Right lobe of liver (tissue), 4 donors: ENCODE results near the gene REEP6.

Source experiments
- POLR2A ChIP-seq: fragments of 450-650 bp; IDR thresholded peaks from one replicate; pipeline ENCODE4 v1.6.1; 2017; ENCODE audit warnings: antibody characterized with exemption, mild to moderate bottlenecking
- TF ChIP-seq, protein P1 (sequence below), 4 donors: fragments of 200-600 bp in 3 of 4; fragments of 450-650 bp in 1 of 4; IDR thresholded peaks; one replicate each; pipeline versions ENCODE4 v1.5.1 to v1.8.0; 2016 to 2022; ENCODE audit warnings: antibody characterized with exemption in 4 of 4, mild to moderate bottlenecking in 2 of 4
- donor health status: DM: no; HTN: no; CAD: no.
- donor health status: DM: no; HTN: no; CAD: no.
- donor health status: DM: no; HTN: yes; CAD: no.

DNA sequence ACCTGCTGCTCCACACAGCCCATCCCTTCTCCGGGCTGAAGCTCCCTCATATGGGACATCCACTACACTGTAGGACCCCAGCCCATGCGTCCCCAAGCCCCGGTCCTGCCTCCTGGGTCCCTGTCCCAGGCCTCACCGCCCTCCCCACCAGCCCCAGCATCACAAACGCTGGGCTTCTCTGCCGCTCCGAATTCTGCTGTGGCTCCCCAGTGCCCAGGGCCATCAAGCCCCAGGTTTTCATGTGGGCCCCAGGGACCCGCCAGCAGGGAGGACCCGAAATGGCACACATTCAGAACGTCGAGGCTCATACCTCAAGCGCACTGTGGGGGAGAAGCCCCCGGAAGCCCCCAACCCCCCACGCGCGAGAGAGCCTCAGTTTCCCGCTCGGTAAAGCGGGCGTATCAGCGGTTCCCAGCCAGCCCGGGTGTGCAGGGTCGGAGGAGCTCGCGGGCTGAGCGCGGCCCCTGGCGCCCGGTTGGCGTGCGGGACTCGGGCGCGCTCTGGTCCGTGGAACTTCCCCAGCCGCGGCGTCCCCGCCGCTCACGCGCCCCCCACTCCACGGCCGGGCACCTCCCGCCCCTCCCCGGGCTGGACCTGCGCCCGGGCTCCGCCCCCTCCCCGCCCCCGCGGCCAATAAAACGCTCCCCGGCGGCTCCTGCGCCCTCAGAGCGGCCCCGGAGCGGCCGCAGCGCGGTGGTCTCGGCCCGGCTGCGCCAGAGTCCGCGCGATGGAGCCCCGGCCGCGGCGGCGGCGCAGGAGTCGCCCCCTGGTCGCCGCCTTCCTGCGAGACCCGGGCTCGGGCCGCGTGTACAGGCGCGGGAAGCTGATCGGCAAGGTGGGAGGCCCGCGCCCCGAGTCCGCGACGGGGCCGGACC lies 32.7 kb downstream of the REEP6 start, which contains the start of gene PLK5:
- TF ChIP-seq, protein P1, sequence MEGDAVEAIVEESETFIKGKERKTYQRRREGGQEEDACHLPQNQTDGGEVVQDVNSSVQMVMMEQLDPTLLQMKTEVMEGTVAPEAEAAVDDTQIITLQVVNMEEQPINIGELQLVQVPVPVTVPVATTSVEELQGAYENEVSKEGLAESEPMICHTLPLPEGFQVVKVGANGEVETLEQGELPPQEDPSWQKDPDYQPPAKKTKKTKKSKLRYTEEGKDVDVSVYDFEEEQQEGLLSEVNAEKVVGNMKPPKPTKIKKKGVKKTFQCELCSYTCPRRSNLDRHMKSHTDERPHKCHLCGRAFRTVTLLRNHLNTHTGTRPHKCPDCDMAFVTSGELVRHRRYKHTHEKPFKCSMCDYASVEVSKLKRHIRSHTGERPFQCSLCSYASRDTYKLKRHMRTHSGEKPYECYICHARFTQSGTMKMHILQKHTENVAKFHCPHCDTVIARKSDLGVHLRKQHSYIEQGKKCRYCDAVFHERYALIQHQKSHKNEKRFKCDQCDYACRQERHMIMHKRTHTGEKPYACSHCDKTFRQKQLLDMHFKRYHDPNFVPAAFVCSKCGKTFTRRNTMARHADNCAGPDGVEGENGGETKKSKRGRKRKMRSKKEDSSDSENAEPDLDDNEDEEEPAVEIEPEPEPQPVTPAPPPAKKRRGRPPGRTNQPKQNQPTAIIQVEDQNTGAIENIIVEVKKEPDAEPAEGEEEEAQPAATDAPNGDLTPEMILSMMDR (IDR thresholded peaks at IDR 0.05): no peak
- TF ChIP-seq POLR2A: no peak
